Adipocyte (in vitro differentiated cells): Measurements from ENCODE around the gene RAPH1.
"Not testable (repeated sequence)": the region's sequence is repeated elsewhere in the genome, so short reads cannot be mapped to it uniquely, and the experiment has no call there.

Source experiments
- DNase-seq: peaks from one replicate; pipeline ENCODE4 v3.0.0-alpha.2; 2015; ENCODE audit warnings: low read depth
- H3K27me3 ChIP-seq: replicated peaks from 2 replicates; pipeline ENCODE4 v1.7.0; 2013; ENCODE audit warnings: mild to moderate bottlenecking, low read length, moderate library complexity; ENCODE audit not compliant: control insufficient read depth, insufficient read depth
- H3K36me3 ChIP-seq: 2 replicates; pipeline ENCODE4 v1.7.0; 2013; ENCODE audit warnings: low read length, mild to moderate bottlenecking, moderate library complexity; ENCODE audit not compliant: control insufficient read depth, insufficient read depth, severe bottlenecking
- H3K4me1 ChIP-seq: 2 replicates; pipeline ENCODE4 v1.7.0; 2013; ENCODE audit warnings: mild to moderate bottlenecking, low read length, moderate library complexity; ENCODE audit not compliant: control insufficient read depth, insufficient read depth
- H3K4me3 ChIP-seq: 2 replicates; pipeline ENCODE4 v1.7.0; 2013; ENCODE audit warnings: mild to moderate bottlenecking, low read length, moderate library complexity
- H3K9ac ChIP-seq: 2 replicates; pipeline ENCODE4 v1.7.0; 2013; ENCODE audit warnings: mild to moderate bottlenecking, low read length, moderate library complexity
- H3K9me3 ChIP-seq: 2 replicates; pipeline ENCODE4 v1.7.0; 2013; ENCODE audit warnings: mild to moderate bottlenecking, low read length, moderate library complexity; ENCODE audit not compliant: control insufficient read depth

The RAPH1 gene

DNA sequence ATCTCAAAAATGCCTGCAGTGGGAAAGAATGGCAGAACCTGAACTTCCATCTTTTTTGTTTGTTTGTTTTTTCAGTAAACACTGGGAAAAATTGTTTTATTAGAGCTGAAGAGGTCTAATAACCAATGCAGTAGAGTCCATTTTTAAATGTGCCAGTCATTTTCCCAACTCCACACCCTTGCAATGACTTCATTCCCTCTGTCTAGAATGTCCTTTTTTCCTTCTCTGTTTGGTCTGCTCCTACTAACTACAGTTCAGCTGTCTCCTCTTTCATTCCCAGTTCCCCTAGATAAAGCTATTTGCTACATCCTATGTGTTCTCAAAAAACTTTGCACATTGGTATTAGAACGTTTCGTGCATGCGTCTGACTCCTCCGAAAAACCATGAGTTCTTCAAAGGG, 9.3 kb upstream of the RAPH1 start:
- H3K9me3 ChIP-seq = no peaks in the 10 kb centered on the region
- H3K27me3 ChIP-seq = no peaks in the 10 kb centered on the region
- no peak overlapping the region for H3K9ac ChIP-seq
- DNase-seq = no peak
- H3K4me1 ChIP-seq = no peaks in the 10 kb centered on the region
- no peaks in the 10 kb centered on the region for H3K36me3 ChIP-seq
- no peak overlapping the region for H3K4me3 ChIP-seq

DNA sequence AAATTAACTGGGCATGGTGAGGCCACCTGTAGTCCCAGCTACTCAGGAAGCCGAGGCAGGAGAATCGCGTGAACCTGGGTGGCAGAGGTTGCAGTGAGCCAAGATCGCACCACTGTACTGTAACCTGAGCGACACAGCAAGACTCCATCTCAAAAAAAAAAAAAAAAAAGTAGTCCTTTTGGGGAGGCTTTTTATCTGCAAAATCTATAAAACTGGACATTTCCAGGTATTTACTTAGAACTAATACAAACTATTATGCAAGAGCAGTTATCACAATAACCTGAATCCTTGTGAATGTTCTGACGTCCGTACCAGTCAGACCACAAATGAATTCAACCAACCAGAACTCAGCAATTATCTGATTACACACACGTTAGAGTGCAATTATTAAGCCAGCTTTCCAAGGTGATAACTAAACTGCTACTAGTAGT, 8.8 kb upstream of the RAPH1 start:
- DNase-seq = no peak
- no peak overlapping the region for H3K9ac ChIP-seq

DNA sequence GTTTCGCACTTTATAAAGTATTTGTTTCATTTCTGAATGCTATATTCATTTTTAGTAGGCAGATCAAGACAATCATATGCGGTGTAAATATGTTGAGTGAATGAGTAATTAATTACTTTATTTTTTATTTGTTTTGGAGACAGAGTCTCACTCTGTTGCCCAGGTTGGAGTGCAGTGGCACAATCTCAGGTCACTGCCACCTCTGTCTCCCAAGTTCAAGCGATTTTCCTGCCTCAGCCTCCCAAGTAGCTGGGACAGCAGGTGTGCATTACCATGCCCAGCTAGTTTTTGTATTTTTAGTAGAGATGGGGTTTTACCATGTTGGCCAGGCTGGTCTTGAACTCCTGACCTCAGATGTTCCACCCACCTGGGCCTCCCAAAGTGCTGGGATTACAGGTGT, 5.5 kb upstream of the RAPH1 start:
- H3K27me3 ChIP-seq, DNase-seq, H3K4me1 ChIP-seq, H3K4me3 ChIP-seq, H3K9me3 ChIP-seq, H3K9ac ChIP-seq, H3K36me3 ChIP-seq: not testable (repeated sequence)

More for the DNA sequence above, 8.8 kb upstream of the RAPH1 start:
- Histone ChIP-seq H3K27me3 (no peaks in the 10 kb centered on the region), H3K4me3 (no peak overlapping the region), H3K9me3 (no peaks in the 10 kb centered on the region), H3K4me1 (no peaks in the 10 kb centered on the region), H3K36me3 (no peaks in the 10 kb centered on the region)

DNA sequence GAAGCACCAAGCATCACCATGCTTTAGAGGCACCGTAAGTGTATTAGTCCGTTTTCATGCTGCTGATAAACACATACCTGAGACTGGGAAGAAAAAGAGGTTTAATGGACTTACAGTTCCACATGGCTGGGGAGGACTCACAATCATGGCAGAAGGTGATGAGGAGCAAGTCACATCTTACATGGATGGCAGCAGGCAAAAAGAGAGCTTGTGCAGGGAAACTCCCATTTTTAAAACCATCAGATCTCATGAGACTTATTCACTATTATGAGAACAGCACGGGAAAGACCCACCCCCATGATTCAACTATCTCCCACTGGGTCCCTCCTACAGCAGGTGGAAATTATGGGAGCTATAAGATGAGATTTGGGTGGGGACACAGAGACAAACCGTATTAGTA, 3.1 kb upstream of the RAPH1 start:
- not testable (repeated sequence) for DNase-seq, H3K9me3 ChIP-seq, H3K9ac ChIP-seq, H3K4me3 ChIP-seq, H3K27me3 ChIP-seq, H3K36me3 ChIP-seq
- H3K4me1 ChIP-seq = peaks cover 17% of the 10 kb centered on the region

DNA sequence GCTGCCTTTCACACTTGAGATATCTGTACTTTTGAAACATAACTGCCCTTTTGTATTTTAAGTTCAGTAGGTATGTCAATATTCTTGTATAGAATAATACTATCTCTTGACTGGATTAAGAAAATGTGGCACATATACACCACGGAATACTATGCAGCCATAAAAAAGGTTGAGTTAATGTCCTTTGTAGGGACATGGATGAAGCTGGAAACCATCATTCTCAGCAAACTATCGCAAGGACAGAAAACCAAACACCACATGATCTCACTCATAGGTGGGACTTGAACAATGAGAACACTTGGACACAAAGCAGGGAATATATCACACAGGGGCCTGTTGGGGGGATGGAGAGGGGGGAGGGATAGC, 1.5 kb upstream of the RAPH1 start:
- peaks cover 30% of the 10 kb centered on the region for H3K4me1 ChIP-seq
- not testable (repeated sequence) for H3K27me3 ChIP-seq, H3K36me3 ChIP-seq, H3K9ac ChIP-seq, DNase-seq, H3K9me3 ChIP-seq, H3K4me3 ChIP-seq

DNA sequence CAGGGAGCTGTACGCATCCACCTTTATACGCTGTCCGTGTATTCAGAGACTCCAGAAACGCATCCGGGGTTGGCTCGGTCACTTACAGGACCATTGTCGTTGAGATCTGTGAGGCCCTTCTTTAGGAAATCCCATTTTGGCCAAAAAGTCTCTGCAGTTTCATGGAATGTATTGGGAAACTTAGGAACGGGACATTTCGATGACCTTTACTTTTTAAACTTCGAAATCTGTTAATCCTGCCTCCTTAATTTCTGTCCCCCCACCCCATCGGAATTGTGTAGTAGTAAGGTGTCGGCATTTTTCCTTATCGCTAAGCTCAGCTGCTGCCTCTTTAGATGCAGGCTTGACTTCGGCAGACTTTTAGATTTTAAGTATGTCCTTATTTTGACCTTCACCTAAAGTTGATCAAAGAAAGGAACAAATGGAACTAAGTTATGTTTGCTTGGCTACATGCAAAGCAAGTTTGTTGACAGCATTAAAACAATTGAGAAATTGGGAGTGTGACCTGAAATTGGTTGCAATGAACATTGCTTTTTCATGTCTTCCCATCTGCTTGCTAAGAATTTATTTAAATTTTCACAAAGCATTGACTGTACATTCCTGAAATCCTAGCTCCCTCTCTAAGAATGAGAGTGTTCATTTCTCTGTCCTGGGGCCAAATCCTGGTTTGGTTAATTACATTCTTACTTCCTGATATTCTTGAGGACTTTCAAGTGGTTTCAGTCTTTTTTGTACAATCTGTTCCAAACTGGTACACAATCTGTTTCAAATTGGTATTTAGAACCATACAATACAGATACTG, 884 bp upstream of the RAPH1 start:
- Histone ChIP-seq H3K9me3 (no peaks in the 10 kb centered on the region), H3K36me3 (no peaks in the 10 kb centered on the region), H3K4me1 (peaks cover 30% of the 10 kb centered on the region), H3K27me3 (no peaks in the 10 kb centered on the region), H3K4me3 (peak overlapping the region; percentile 92), H3K9ac (peak overlapping the region; percentile 95)
- peak; percentile 68 for DNase-seq

DNA sequence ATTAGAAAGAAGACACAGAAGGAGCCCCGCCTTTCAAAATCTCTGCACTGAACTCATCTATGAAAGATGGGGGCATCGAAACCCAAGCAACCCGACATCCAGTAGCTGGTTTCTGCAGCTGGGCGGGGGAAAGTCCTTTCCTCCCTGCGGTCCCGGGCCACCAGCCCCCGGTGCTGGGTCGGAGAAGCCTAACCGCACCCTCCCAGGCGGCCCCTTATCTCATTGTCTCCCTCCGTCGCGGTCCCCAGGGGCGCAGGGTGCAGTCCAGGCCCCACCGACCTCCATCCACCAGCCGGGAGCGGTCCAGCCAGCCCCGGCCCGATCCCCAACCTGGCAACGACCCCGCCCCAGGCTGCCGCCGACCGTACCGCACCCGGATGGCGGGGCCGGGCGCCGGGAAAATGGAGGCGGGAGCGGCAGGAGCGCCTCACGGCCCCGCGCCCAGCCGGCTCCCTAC, 452 bp downstream of the RAPH1 start:
- Histone ChIP-seq H3K36me3 (no peaks in the 10 kb centered on the region), H3K9ac (peak overlapping the region; percentile 95), H3K9me3 (no peaks in the 10 kb centered on the region), H3K4me1 (peaks cover 35% of the 10 kb centered on the region), H3K4me3 (peak overlapping the region; percentile 92), H3K27me3 (no peaks in the 10 kb centered on the region)
- DNase-seq = no peak

DNA sequence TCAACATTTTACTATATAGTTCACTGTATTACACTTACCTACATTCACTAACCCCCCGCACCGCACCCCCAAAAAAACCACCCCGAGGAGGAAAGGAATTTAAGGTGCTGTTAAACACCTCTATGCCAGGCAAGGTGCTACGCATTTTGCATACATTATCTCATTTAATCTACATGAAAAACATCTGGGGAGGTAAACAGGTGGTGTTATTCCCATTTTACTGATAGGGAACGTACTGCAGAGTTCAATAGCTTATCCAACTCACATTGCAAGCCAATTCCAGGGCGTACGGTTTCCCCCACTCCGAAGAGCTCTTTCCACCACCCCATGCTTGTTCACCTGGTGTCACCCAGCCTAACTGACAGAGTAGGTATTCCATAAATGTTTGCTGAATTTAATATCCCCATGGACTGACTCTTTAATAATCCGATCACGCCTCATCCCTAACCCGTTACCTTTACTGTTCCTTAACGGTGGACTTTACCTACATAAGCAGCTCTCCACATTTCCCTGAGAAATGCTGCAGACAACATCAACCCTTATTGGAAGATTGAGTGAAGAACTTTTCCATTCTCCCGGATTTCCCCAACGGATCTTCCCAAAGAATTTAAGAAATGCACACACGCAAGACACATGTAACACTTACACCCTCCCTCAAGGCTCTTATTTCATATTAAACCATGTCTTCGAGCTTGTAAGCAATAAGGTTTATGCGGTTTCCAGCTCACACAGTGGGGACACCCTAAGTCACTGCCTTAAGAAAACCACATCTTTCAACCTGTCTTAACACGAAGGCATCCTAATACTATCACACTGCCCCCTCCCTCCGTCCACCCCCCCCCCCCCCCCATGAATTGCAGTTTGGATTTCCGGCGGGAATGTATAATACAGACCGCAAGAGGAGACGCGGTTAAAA, 1.2 kb downstream of the RAPH1 start:
- Histone ChIP-seq H3K9ac (peak overlapping the region; percentile 95), H3K27me3 (no peaks in the 10 kb centered on the region), H3K9me3 (no peaks in the 10 kb centered on the region), H3K4me3 (peak overlapping the region; percentile 92), H3K36me3 (no peaks in the 10 kb centered on the region), H3K4me1 (peaks cover 35% of the 10 kb centered on the region)
- DNase-seq = peak; percentile 76

DNA sequence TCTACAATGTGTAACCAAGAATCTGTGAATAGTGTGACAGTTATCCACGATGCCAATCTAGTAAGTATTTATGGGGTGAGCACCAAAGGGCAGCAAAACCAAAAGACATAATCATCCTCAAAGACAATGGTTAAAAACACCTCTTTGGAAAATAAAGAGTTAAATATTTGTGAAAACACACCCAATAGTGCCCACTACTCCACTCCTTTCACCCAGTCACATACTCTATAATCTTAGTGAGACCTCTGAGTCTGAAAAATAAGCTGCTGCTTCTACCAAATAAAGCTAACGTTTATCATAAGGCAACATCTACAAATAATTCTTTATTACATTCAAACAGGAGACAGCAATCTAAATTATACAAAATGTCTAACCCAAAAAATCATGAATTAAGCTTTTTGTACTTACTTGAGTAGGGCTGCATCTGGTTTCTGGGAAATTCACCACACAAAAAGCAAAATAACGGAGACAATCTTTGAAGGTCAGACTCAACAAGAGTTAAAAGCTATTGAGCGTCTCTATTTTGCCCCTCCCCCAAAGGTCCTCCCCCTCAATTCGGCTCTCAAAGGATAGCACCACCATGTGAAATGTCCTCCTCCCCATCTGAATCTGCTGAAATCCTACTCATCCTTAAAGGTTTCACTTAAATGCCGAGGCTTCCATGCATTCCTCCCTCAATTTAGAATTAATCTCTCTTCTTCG, 2.0 kb downstream of the RAPH1 start:
- DNase-seq = peak; percentile 71
- no peaks in the 10 kb centered on the region for H3K36me3 ChIP-seq
- no peaks in the 10 kb centered on the region for H3K27me3 ChIP-seq
- H3K9me3 ChIP-seq = no peaks in the 10 kb centered on the region
- peak overlapping the region; percentile 92 for H3K4me3 ChIP-seq
- peak overlapping the region; percentile 76 for H3K9ac ChIP-seq
- H3K4me1 ChIP-seq = peaks cover 36% of the 10 kb centered on the region

DNA sequence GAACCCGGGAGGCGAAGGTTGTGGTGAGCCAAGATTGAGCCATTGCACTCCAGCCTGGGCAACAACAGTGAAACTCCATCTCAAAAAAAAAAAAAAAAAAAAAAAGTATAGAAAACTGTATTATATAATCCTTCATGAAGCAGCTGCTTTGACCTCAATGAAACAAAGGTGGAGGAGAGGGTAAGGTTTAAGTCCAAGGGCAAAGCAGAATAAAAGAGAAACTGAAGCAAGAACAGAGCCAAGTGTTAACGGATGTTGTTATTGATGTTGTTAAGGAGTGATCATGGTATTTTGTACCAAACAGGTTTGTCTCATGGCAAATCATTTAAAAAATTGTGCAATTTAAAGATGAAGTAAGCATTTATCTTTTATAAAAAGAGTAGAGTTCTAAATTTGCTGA, 7.4 kb downstream of the RAPH1 start:
- no peak overlapping the region for H3K4me3 ChIP-seq
- no peaks in the 10 kb centered on the region for H3K27me3 ChIP-seq
- no peak for DNase-seq
- H3K4me1 ChIP-seq = peaks cover 17% of the 10 kb centered on the region
- H3K9me3 ChIP-seq = no peaks in the 10 kb centered on the region
- H3K9ac ChIP-seq = no peak overlapping the region
- no peaks in the 10 kb centered on the region for H3K36me3 ChIP-seq

DNA sequence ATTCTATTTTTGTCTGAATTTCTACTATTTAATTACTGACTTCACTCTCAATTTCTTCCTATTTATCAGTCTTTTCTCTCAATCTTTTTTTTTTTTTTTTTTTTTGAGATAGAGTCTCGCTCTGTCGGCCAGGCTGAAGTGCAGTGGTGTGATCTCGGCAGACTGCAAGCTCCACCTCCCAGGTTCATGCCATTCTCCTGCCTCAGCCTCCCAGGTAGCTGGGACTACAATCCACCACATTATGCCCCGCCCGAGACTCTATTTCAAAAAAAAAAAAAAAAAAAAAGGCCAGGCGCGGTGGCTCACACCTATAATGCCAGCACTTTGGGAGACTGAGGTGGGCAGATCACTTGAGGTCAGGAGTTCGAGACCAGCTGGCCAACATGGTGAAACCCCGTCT, 21.8 kb downstream of the RAPH1 start:
- not testable (repeated sequence) for H3K9ac ChIP-seq, H3K4me3 ChIP-seq, H3K27me3 ChIP-seq, H3K36me3 ChIP-seq, H3K9me3 ChIP-seq, H3K4me1 ChIP-seq, DNase-seq
